ENCODE results near the gene KLHL12. TPM values are rescaled to one million over a fixed set of nuclear protein-coding genes. Genes with fewer than 3 reads are reported as not detected.

KLHL12 gene
- total RNA-seq, 1 donor from 2014 or later = 25.3 TPM

GRCh38 chr1:202880961-202881460 is 46.0 kb downstream of the KLHL12 start:
- no peak overlapping the region for H3K4me3 ChIP-seq
- TF ChIP-seq, protein P1, sequence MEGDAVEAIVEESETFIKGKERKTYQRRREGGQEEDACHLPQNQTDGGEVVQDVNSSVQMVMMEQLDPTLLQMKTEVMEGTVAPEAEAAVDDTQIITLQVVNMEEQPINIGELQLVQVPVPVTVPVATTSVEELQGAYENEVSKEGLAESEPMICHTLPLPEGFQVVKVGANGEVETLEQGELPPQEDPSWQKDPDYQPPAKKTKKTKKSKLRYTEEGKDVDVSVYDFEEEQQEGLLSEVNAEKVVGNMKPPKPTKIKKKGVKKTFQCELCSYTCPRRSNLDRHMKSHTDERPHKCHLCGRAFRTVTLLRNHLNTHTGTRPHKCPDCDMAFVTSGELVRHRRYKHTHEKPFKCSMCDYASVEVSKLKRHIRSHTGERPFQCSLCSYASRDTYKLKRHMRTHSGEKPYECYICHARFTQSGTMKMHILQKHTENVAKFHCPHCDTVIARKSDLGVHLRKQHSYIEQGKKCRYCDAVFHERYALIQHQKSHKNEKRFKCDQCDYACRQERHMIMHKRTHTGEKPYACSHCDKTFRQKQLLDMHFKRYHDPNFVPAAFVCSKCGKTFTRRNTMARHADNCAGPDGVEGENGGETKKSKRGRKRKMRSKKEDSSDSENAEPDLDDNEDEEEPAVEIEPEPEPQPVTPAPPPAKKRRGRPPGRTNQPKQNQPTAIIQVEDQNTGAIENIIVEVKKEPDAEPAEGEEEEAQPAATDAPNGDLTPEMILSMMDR (IDR thresholded peaks at IDR 0.05) = no peak
- intact Hi-C loops (cut with DNase I) = no loop called here
- no peak for ATAC-seq
- DNase-seq = no peak
- H3K9me3 ChIP-seq = no peaks in the 10 kb centered on the region
- no peak overlapping the region for H3K27ac ChIP-seq
- peaks cover 32% of the 10 kb centered on the region for H3K36me3 ChIP-seq
- H3K4me1 ChIP-seq = no peaks in the 10 kb centered on the region
- no peaks in the 10 kb centered on the region for H3K27me3 ChIP-seq (ENCODE audit: low read depth)

- peaks cover 32% of the 10 kb centered on the region for H3K36me3 ChIP-seq
- H3K4me1 ChIP-seq = no peaks in the 10 kb centered on the region
- intact Hi-C loops (cut with DNase I) = no loop called here
- ATAC-seq (no peak), DNase-seq (no peak)
- no peaks in the 10 kb centered on the region for H3K9me3 ChIP-seq
- no peak overlapping the region for H3K4me3 ChIP-seq
- no peak overlapping the region for H3K27ac ChIP-seq
- no peaks in the 10 kb centered on the region for H3K27me3 ChIP-seq (ENCODE audit: low read depth)
- TF ChIP-seq, protein P1 (IDR thresholded peaks at IDR 0.05) = no peak
These were observed 47.0 kb downstream of the KLHL12 start for GRCh38 chr1:202880062-202880461.

- H3K27ac ChIP-seq = no peak overlapping the region
- no peak overlapping the region for H3K4me3 ChIP-seq
- intact Hi-C loops (cut with DNase I) = no loop called here
- H3K36me3 ChIP-seq = peaks cover 32% of the 10 kb centered on the region
- TF ChIP-seq, protein P1 (IDR thresholded peaks at IDR 0.05) = no peak
- H3K27me3 ChIP-seq (ENCODE audit: low read depth) = no peaks in the 10 kb centered on the region
- H3K9me3 ChIP-seq = no peaks in the 10 kb centered on the region
- ATAC-seq (no peak), DNase-seq (no peak)
- no peaks in the 10 kb centered on the region for H3K4me1 ChIP-seq
These were observed 47.9 kb downstream of the KLHL12 start for GRCh38 chr1:202879128-202879527.

GRCh38 chr1:202873026-202873425 is 54.0 kb downstream of the KLHL12 start:
- intact Hi-C loops (cut with DNase I) = no loop called here
- no peaks in the 10 kb centered on the region for H3K4me1 ChIP-seq
- no peaks in the 10 kb centered on the region for H3K9me3 ChIP-seq
- no peak for ATAC-seq
- H3K27ac ChIP-seq = no peak overlapping the region
- no peak overlapping the region for H3K4me3 ChIP-seq
- TF ChIP-seq, protein P1 (IDR thresholded peaks at IDR 0.05) = no peak
- DNase-seq = no peak
- H3K27me3 ChIP-seq (ENCODE audit: low read depth) = no peaks in the 10 kb centered on the region
- H3K36me3 ChIP-seq = no peaks in the 10 kb centered on the region

- intact Hi-C loops (cut with DNase I) = no loop called here
- Histone ChIP-seq H3K4me1 (no peaks in the 10 kb centered on the region), H3K9me3 (no peaks in the 10 kb centered on the region), H3K4me3 (no peak overlapping the region), H3K36me3 (no peaks in the 10 kb centered on the region), H3K27ac (no peak overlapping the region), H3K27me3 (ENCODE audit: low read depth) (peaks cover 4% of the 10 kb centered on the region)
- ATAC-seq (no peak), DNase-seq (no peak)
- TF ChIP-seq, protein P1 (IDR thresholded peaks at IDR 0.05) = no peak
These were observed 55.7 kb downstream of the KLHL12 start for GRCh38 chr1:202871367-202871766.

Measured in lower lobe of right lung (tissue), 2 donors.